ENCODE data around the gene TFB1M.

Gene TFB1M

DNA sequence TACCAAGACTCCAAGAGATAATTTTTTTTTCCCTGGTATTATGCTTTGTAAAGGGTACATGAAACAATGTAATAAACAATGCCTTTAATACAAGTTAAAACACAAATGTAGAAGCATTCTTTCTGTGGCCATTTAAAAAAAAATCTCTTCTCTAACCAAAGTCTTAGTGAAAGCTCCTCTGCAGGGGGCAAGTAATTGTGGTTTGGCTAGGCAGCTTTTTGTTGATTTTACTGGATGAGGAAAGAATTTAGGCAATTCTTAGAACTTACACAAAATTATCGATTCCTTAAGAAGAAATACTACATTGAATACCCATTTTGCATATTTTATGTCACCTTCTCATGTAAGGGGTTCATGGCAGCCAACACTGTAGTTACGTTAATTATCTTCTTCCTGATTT lies 12.4 kb downstream of the TFB1M start:
- no peak for TF ChIP-seq CTCF (IDR thresholded peaks at IDR 0.05; ENCODE audit: unreplicated experiment in 3 of 3)
- Mint-ChIP-seq H3K36me3 (ENCODE audit: low read depth) (peaks cover 42% of the 10 kb centered on the region), H3K27me3 (ENCODE audit: low read depth) (no peaks in the 10 kb centered on the region), H3K4me1 (no peaks in the 10 kb centered on the region), H3K27ac (no peak overlapping the region), H3K4me3 (no peak overlapping the region), H3K9me3 (no peaks in the 10 kb centered on the region)

DNA sequence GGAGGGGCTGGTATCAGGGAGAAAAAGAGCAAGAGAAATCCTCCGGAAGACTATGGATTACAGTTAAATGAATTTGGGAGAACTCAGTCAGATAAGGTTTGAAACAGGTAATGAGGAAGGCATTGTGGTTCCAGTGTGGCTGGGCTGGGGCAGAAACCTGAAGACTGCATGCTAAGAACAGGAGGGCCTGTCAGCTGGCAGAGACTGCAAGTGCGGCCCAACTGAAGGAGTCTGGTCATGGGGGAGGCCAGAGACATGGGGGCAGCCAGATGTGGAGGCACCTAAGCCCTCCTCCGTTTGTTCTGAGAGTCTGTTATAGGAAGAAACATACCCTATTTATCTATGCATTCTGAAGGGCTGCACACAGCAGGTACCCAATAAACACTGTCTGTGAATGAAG lies 16.6 kb downstream of the TFB1M start:
- TF ChIP-seq CTCF (IDR thresholded peaks at IDR 0.05; ENCODE audit: unreplicated experiment in 3 of 3): no peak
- Mint-ChIP-seq H3K4me1 (no peaks in the 10 kb centered on the region), H3K27me3 (ENCODE audit: low read depth) (no peaks in the 10 kb centered on the region), H3K27ac (no peak overlapping the region), H3K9me3 (no peaks in the 10 kb centered on the region), H3K4me3 (no peak overlapping the region), H3K36me3 (ENCODE audit: low read depth) (peaks cover 56% of the 10 kb centered on the region)

DNA sequence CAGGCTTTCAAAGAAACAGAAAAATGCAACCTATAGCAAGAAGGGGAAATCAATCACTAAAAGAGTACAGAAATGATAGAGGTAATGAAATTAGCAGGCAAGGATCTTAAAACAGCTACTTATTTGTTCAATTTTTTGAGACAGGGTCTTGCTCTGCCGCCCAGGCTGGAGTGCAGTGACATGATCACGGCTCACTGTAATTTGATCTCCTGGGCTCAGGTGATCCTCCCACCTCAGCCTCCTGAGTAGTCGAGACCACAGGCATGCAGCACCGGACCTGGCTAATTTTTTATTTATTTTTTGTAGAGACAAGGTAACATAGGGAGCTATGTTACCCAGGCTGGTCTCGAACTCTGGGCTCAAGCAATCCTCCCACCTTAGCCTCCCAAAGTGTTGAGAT lies 21.6 kb downstream of the TFB1M start:
- Mint-ChIP-seq H3K27ac (no peak overlapping the region), H3K4me3 (no peak overlapping the region), H3K9me3 (no peaks in the 10 kb centered on the region), H3K4me1 (peaks cover 4% of the 10 kb centered on the region), H3K27me3 (ENCODE audit: low read depth) (no peaks in the 10 kb centered on the region), H3K36me3 (ENCODE audit: low read depth) (peaks cover 68% of the 10 kb centered on the region)
- TF ChIP-seq CTCF (IDR thresholded peaks at IDR 0.05; ENCODE audit: unreplicated experiment in 3 of 3): no peak

- Mint-ChIP-seq H3K27me3 (ENCODE audit: low read depth) (no peaks in the 10 kb centered on the region), H3K27ac (no peak overlapping the region), H3K9me3 (no peaks in the 10 kb centered on the region)
Measured at GRCh38 chr6:155291291-155291690, 23.0 kb downstream of the TFB1M start.

GRCh38 chr6:155290491-155290890 lies 23.8 kb downstream of the TFB1M start:
- H3K9me3 Mint-ChIP-seq: no peaks in the 10 kb centered on the region
- H3K27me3 Mint-ChIP-seq (ENCODE audit: low read depth): no peaks in the 10 kb centered on the region
- no peak for TF ChIP-seq CTCF (IDR thresholded peaks at IDR 0.05; ENCODE audit: unreplicated experiment in 3 of 3)
- peaks cover 49% of the 10 kb centered on the region for H3K36me3 Mint-ChIP-seq (ENCODE audit: low read depth)
- H3K27ac Mint-ChIP-seq: no peak overlapping the region
- H3K4me3 Mint-ChIP-seq: no peak overlapping the region
- peaks cover 4% of the 10 kb centered on the region for H3K4me1 Mint-ChIP-seq

More at GRCh38 chr6:155291291-155291690, 23.0 kb downstream of the TFB1M start:
- no peak overlapping the region for H3K4me3 Mint-ChIP-seq
- peaks cover 55% of the 10 kb centered on the region for H3K36me3 Mint-ChIP-seq (ENCODE audit: low read depth)
- H3K4me1 Mint-ChIP-seq: peaks cover 4% of the 10 kb centered on the region
- TF ChIP-seq CTCF (IDR thresholded peaks at IDR 0.05; ENCODE audit: unreplicated experiment in 3 of 3): no peak

DNA sequence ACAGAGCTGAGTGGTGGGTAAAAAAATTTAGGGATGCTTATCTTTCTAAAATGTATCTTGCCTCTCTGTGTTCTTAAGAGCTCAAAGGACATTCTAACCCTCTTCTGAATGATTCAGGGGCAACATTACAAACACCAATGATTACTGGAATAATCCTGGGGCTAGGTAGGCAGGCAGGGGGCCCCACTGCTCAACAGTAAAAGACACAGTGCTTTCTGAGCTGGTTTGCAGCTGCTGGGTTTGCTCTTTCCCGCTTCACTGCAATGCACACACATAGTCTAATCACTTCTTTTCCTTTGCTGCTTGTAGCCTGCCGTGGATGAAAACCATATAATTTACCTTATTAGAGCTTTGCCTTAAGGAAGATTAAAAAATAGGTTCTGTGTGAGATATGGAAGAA lies 26.5 kb downstream of the TFB1M start:
- H3K4me1 Mint-ChIP-seq: peaks cover 4% of the 10 kb centered on the region
- H3K36me3 Mint-ChIP-seq (ENCODE audit: low read depth): peaks cover 43% of the 10 kb centered on the region
- no peak for TF ChIP-seq CTCF (IDR thresholded peaks at IDR 0.05; ENCODE audit: unreplicated experiment in 3 of 3)
- no peaks in the 10 kb centered on the region for H3K27me3 Mint-ChIP-seq (ENCODE audit: low read depth)
- H3K27ac Mint-ChIP-seq: no peak overlapping the region
- no peaks in the 10 kb centered on the region for H3K9me3 Mint-ChIP-seq
- H3K4me3 Mint-ChIP-seq: no peak overlapping the region

Data from nephron (organoid).